ENCODE measurements around the gene NPY. TPM values are rescaled to one million over a fixed set of nuclear protein-coding genes. Genes with fewer than 3 reads are reported as not detected.

NPY gene
- total RNA-seq, 1 experiment from 2014 or later, result not detected

DNA sequence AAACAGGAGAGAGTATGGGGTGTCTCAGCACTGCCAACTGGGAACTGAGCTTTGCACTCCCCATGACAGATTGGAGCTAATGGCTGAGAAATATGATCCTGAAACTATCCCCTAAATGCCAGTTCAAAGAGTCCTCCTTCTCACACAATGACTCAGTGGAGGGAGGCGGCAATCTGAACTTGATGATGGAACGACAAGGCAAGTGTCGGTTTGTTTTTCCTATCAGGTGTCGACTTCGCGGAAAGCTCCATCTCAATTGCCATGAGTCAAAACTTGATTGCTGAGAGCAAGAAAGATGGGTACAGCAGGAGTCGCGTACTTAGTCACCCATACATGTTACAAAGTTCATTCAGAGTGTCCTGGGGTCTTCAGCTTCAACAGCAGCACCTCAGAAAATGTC is 52.5 kb downstream of the NPY start:
- no peaks in the 10 kb centered on the region for H3K36me3 ChIP-seq (ENCODE audit: control insufficient read depth in 1 of 2, insufficient read depth in 2 of 2, low read length in 2 of 2)
- H4K20me1 ChIP-seq (ENCODE audit: insufficient read depth), result no peaks in the 10 kb centered on the region
- no peak overlapping the region for H3K27ac ChIP-seq (ENCODE audit: low read depth, low read length)
- ChIA-PET POLR2A (no interaction called here), RAD21 (ENCODE audit: low non-redundant PET in 1 of 2, low total read pairs in 2 of 2, uncharacterized antibody in 2 of 2, unreplicated experiment in 2 of 2) (no interaction called here), CTCF (no interaction called here)
- no peak overlapping the region for H3K4me3 ChIP-seq (replicated peaks in 1 of 2; ENCODE audit: low read depth in 1 of 2, low read length in 2 of 2)
- H3K4me2 ChIP-seq (ENCODE audit: low read length), result peak overlapping the region; percentile 27
- H3K79me2 ChIP-seq (ENCODE audit: insufficient read depth, low read length), result no peaks in the 10 kb centered on the region
- TF ChIP-seq TCF7L2 (IDR thresholded peaks at IDR 0.05; ENCODE audit: borderline replicate concordance, extremely low read depth, insufficient read depth, insufficient read length) (peak; percentile 50), CBX3 (IDR thresholded peaks at IDR 0.05; ENCODE audit: low read depth) (no peak), FOSL1 (IDR thresholded peaks at IDR 0.05; ENCODE audit: low read depth) (0 out of 2 replicates have a peak, but pooled peaks have one; percentile 14), YY1 (IDR thresholded peaks at IDR 0.05; ENCODE audit: extremely low read depth, insufficient replicate concordance, low read depth, low read length) (no peak), ZFX (IDR thresholded peaks at IDR 0.05) (no peak), JUND (IDR thresholded peaks at IDR 0.05) (no peak), EGR1 (IDR thresholded peaks at IDR 0.05; ENCODE audit: low read depth) (no peak), EZH2 (IDR thresholded peaks at IDR 0.05) (no peak), POLR2AphosphoS5 (IDR thresholded peaks at IDR 0.05; ENCODE audit: low read depth, low read length) (no peak), POLR2A (IDR thresholded peaks at IDR 0.05; ENCODE audit: borderline replicate concordance, extremely low read depth, insufficient read depth, insufficient read length) (no peak), SP1 (IDR thresholded peaks at IDR 0.05; ENCODE audit: low read depth) (peak; percentile 23; the same call in 1 of the 2 replicates), CEBPB (IDR thresholded peaks at IDR 0.05; ENCODE audit: low read depth) (no peak), SRF (IDR thresholded peaks at IDR 0.05; ENCODE audit: low read depth) (no peak), ELF1 (IDR thresholded peaks at IDR 0.05; ENCODE audit: borderline replicate concordance, low read depth) (no peak), EZH2phosphoT487 (IDR thresholded peaks at IDR 0.05; ENCODE audit: borderline replicate concordance) (no peak), SIN3A (IDR thresholded peaks at IDR 0.05; ENCODE audit: low read depth) (no peak)
- TF ChIP-seq, protein P1, sequence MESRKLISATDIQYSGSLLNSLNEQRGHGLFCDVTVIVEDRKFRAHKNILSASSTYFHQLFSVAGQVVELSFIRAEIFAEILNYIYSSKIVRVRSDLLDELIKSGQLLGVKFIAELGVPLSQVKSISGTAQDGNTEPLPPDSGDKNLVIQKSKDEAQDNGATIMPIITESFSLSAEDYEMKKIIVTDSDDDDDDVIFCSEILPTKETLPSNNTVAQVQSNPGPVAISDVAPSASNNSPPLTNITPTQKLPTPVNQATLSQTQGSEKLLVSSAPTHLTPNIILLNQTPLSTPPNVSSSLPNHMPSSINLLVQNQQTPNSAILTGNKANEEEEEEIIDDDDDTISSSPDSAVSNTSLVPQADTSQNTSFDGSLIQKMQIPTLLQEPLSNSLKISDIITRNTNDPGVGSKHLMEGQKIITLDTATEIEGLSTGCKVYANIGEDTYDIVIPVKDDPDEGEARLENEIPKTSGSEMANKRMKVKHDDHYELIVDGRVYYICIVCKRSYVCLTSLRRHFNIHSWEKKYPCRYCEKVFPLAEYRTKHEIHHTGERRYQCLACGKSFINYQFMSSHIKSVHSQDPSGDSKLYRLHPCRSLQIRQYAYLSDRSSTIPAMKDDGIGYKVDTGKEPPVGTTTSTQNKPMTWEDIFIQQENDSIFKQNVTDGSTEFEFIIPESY (IDR thresholded peaks at IDR 0.05; ENCODE audit: extremely low read depth, insufficient replicate concordance, low read length), result no peak
- TF ChIP-seq, protein P2, sequence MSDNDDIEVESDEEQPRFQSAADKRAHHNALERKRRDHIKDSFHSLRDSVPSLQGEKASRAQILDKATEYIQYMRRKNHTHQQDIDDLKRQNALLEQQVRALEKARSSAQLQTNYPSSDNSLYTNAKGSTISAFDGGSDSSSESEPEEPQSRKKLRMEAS (IDR thresholded peaks at IDR 0.05), result 0 out of 2 replicates have a peak, but pooled peaks have one; percentile 28
- TF ChIP-seq, protein P3, sequence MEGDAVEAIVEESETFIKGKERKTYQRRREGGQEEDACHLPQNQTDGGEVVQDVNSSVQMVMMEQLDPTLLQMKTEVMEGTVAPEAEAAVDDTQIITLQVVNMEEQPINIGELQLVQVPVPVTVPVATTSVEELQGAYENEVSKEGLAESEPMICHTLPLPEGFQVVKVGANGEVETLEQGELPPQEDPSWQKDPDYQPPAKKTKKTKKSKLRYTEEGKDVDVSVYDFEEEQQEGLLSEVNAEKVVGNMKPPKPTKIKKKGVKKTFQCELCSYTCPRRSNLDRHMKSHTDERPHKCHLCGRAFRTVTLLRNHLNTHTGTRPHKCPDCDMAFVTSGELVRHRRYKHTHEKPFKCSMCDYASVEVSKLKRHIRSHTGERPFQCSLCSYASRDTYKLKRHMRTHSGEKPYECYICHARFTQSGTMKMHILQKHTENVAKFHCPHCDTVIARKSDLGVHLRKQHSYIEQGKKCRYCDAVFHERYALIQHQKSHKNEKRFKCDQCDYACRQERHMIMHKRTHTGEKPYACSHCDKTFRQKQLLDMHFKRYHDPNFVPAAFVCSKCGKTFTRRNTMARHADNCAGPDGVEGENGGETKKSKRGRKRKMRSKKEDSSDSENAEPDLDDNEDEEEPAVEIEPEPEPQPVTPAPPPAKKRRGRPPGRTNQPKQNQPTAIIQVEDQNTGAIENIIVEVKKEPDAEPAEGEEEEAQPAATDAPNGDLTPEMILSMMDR (IDR thresholded peaks at IDR 0.05 in 2 of 3, conservative IDR thresholded peaks at IDR 0.05 in 1 of 3; ENCODE audit: borderline replicate concordance in 1 of 3, insufficient read depth in 1 of 3, low read depth in 2 of 3, low read length in 2 of 3), result no peak
- no TSS peak for BruUV-seq (replicated peaks)
- H3K9ac ChIP-seq (ENCODE audit: low read length), result no peak overlapping the region
- H3K27me3 ChIP-seq (ENCODE audit: insufficient read depth, low read length), result peaks cover 22% of the 10 kb centered on the region; the same call in 1 of the 2 replicates
- H2AFZ ChIP-seq (ENCODE audit: low read depth, low read length, poor library complexity, severe bottlenecking), result no peak overlapping the region
- ATAC-seq, result peak; percentile 34; the same call in 1 of the 2 replicates
- intact Hi-C loops (cut with micrococcal nuclease), result no loop called here
- peak; percentile 13 for DNase-seq (ENCODE audit: low read depth, low spot score)
- peaks cover 0 to 9% of the 10 kb centered on the region in 2 experiments; a peak in 1 of 4 replicates for H3K4me1 ChIP-seq (ENCODE audit: control insufficient read depth in 1 of 2, insufficient read depth in 2 of 2, low read length in 2 of 2)
- no peaks in the 10 kb centered on the region for H3K9me3 ChIP-seq (ENCODE audit: control insufficient read depth in 1 of 2, insufficient read depth in 1 of 2, low read depth in 1 of 2, low read length in 2 of 2)
- H3K9me2 ChIP-seq (ENCODE audit: insufficient read depth), result no peaks in the 10 kb centered on the region
